Thyroid gland (tissue), 4 donors: ENCODE results near the gene CDK11A.

ENCODE experiments used
- CTCF ChIP-seq, 6 experiments: fragments of 200-600 bp in 3 of 6; fragments of 450-650 bp in 3 of 6; sonication (generic) in 3 of 6; IDR thresholded peaks; one replicate each; pipeline ENCODE4 v1.5.1; 2016 to 2019; ENCODE audit warnings: antibody characterized with exemption in 6 of 6, mild to moderate bottlenecking in 2 of 6, inconsistent platforms in 1 of 6, moderate library complexity in 1 of 6
- POLR2A ChIP-seq, 2 donors: fragments of 450-650 bp; IDR thresholded peaks; one replicate each; pipeline ENCODE4 v1.6.1; 2017; ENCODE audit warnings: antibody characterized with exemption in 2 of 2, mild to moderate bottlenecking in 2 of 2, moderate library complexity in 1 of 2

DNA sequence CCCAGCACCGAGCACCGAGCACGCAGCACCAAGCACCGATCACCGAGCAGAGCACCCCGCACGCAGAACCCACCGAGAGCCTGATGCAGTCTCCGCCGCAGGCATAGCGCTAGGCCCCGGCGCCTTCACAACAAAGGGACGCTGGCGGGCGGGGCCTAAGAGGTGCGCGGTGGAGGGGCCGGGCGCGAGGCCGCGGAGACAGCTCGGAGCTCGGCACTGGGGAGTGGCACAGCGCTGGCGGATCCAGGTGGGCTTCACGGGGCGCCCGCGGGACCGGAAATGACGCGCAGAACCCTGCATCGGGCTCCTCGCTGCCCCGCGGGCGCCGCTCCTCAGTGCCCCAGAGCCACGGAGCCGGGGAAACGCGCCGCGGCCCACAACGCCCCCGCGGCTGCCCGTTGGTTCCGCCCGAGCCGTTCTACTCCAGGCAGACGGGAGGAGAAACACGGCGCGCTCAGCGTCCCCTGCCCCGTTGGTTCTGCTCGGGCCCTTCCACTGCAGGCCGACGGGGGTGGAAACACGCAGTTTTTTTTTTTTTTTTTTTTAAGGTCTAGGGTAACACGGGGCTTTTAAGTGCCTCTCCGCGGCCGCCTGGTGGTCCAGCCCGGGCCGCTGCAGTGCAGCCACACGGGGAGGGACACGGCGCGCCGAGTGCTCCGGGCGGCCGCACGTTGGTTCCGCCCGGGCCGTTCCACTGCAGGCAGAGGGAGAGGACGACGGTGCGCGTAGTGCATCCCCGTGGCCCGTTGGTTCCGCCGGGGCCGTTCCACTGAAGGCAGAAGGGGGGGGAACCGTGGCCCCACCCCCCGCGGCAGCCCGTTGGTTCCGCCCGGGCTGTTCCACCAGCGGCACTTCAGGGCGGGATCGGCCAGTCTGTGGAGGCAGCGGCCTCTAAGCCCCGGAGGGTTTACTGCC is 21.8 kb upstream of the CDK11A start:
- peak in 2 of 6 experiments; percentile 51 to 62 for TF ChIP-seq CTCF (IDR thresholded peaks at IDR 0.05)
- peak in 1 of 2 donors; percentile 43 for TF ChIP-seq POLR2A (IDR thresholded peaks at IDR 0.05)
